OCI-LY7 (cell line): ENCODE measurements around the gene VCL. TPM values are rescaled to one million over a fixed set of nuclear protein-coding genes. Genes with fewer than 3 reads are reported as not detected.
"Not testable (repeated sequence)": the region's sequence is repeated elsewhere in the genome, so short reads cannot be mapped to it uniquely, and the experiment has no call there.

Source experiments
- BruUV-seq: library from RNA; stranded (reverse); fragments of 400-500 nt; replicated peaks from 2 replicates; lab custom pipeline; 2021; lab: Mats Ljungman, UMichigan
- CTCF ChIA-PET: fragments of 300-600 bp; sonication (Branson Sonifier 250); formaldehyde crosslinking; loops from one replicate; lab custom pipeline; 2022; ENCODE audit warnings: antibody characterized with exemption; ENCODE audit not compliant: unreplicated experiment; lab: Charles Lee
- POLR2A ChIA-PET: fragments of 300-600 bp; sonication (Branson Sonifier 250); formaldehyde crosslinking; loops from one replicate; lab custom pipeline; 2022; ENCODE audit warnings: antibody characterized with exemption; lab: Charles Lee
- DNase-seq: peaks from one replicate; pipeline ENCODE4 v3.0.0-alpha.2; 2015; ENCODE audit warnings: low spot score
- H2AFZ ChIP-seq: fragments of 200-600 bp; sonication (generic), shearing (Covaris generic); 2 replicates; pipeline ENCODE4 v1.6.1; 2014; ENCODE audit warnings: mild to moderate bottlenecking, antibody characterized with exemption, low read length, moderate library complexity
- H3K27ac ChIP-seq: fragments of 200-600 bp; sonication (generic); 2 replicates; pipeline ENCODE4 v1.5.1; 2014; ENCODE audit warnings: mixed run types, low read depth, mild to moderate bottlenecking, moderate library complexity, low read length, inconsistent platforms; ENCODE audit not compliant: poor library complexity, severe bottlenecking
- H3K36me3 ChIP-seq: fragments of 200-600 bp; sonication (generic); 2 replicates; pipeline ENCODE4 v1.6.1; 2014; ENCODE audit warnings: mild to moderate bottlenecking, antibody characterized with exemption, low read length, moderate library complexity, mixed read lengths; ENCODE audit not compliant: insufficient read depth
- H3K4me1 ChIP-seq: fragments of 200-600 bp; sonication (generic); 2 replicates; pipeline ENCODE4 v1.5.1; 2014; ENCODE audit warnings: mild to moderate bottlenecking, low read length; ENCODE audit not compliant: insufficient read depth, poor library complexity, severe bottlenecking
- H3K4me2 ChIP-seq: fragments of 200-600 bp; sonication (generic); 2 replicates; pipeline ENCODE4 v1.6.1; 2014; ENCODE audit warnings: mild to moderate bottlenecking, low read length
- H3K4me3 ChIP-seq: fragments of 200-600 bp; sonication (generic); 2 replicates; pipeline ENCODE4 v1.5.1; 2014; ENCODE audit warnings: mild to moderate bottlenecking, low read depth, low read length; ENCODE audit not compliant: poor library complexity, severe bottlenecking
- H3K79me2 ChIP-seq: fragments of 200-600 bp; sonication (generic); 2 replicates; pipeline ENCODE4 v1.6.1; 2016; ENCODE audit warnings: low read depth, mild to moderate bottlenecking, low read length, moderate library complexity, mixed read lengths; ENCODE audit not compliant: insufficient read depth
- H3K9me2 ChIP-seq: fragments of 200-600 bp; sonication (generic); 2 replicates; pipeline ENCODE4 v1.6.1; 2016; ENCODE audit warnings: mild to moderate bottlenecking, low read length, mixed read lengths; ENCODE audit not compliant: insufficient read depth
- H3K9me3 ChIP-seq: fragments of 200-600 bp; sonication (generic); 2 replicates; pipeline ENCODE4 v1.6.1; 2014; ENCODE audit warnings: mild to moderate bottlenecking, mixed run types, low read length, mixed read lengths
- H4K20me1 ChIP-seq: fragments of 200-600 bp; sonication (generic); 2 replicates; pipeline ENCODE4 v1.6.1; 2014; ENCODE audit warnings: mild to moderate bottlenecking, antibody characterized with exemption, low read length, moderate library complexity, mixed read lengths; ENCODE audit not compliant: insufficient read depth
- EZH2phosphoT487 ChIP-seq: fragments of 200-600 bp; sonication (generic); IDR thresholded peaks from 2 replicates; pipeline ENCODE4 v1.6.1; 2018; ENCODE audit warnings: low read depth, borderline replicate concordance, mild to moderate bottlenecking, mixed run types, antibody characterized with exemption, low read length, moderate library complexity, mixed read lengths
- intact Hi-C: fragments of 100-400 bp; cut with micrococcal nuclease; formaldehyde crosslinking; loops from one replicate; pipeline ENCODE4 v1.10.0; 2022; ENCODE audit not compliant: unreplicated experiment
- total RNA-seq, 2 experiments: library from RNA; depleted of rRNA in 1 of 2; stranded (reverse); fragments of >200 nt in 1 of 2; shearing (Covaris generic) in 1 of 2; gene quantifications; 2 replicates each; pipeline ENCODE4 v1.2.3, GENCODE V29; 2014 to 2022
- TF ChIP-seq, protein P1 (sequence below): fragments of 200-600 bp; sonication (generic); conservative IDR thresholded peaks from 2 replicates; pipeline ENCODE4 v1.5.1; 2014; ENCODE audit warnings: mild to moderate bottlenecking, antibody characterized with exemption, low read length, moderate library complexity, mixed read lengths

The VCL gene
- total RNA-seq, 2 experiments from 2014 or later: 19.1 to 55.5 TPM

DNA sequence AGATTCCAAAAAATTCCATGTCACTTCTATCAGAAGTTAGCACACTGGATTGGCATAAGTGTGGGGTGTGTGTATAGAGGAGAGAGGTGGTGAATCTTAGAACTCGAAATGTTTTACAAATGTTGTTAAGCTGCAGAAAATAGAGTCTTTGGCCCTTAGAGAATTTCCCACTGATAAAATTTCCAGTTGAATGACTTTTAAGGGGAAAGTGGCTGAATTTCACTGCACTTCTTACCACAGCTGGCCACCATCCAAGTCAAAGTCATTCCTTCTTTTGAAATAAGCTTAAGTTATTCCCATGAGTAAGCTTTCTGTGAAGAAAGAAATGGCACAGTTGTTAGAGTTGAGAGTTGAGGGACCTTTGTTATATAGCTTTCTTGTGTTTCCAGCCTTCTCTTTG, 13.9 kb downstream of the VCL start:
- intact Hi-C loops: loop anchor here (2.0 to 5.0 kb wide), 2 partner anchors 55 to 141 kb away; partner anchors contain the start of genes ADK and AP3M1
- H3K27ac ChIP-seq: peak overlapping the region; percentile 95
- no TSS peak for BruUV-seq
- H4K20me1 ChIP-seq: no peaks in the 10 kb centered on the region
- TF ChIP-seq, protein P1, sequence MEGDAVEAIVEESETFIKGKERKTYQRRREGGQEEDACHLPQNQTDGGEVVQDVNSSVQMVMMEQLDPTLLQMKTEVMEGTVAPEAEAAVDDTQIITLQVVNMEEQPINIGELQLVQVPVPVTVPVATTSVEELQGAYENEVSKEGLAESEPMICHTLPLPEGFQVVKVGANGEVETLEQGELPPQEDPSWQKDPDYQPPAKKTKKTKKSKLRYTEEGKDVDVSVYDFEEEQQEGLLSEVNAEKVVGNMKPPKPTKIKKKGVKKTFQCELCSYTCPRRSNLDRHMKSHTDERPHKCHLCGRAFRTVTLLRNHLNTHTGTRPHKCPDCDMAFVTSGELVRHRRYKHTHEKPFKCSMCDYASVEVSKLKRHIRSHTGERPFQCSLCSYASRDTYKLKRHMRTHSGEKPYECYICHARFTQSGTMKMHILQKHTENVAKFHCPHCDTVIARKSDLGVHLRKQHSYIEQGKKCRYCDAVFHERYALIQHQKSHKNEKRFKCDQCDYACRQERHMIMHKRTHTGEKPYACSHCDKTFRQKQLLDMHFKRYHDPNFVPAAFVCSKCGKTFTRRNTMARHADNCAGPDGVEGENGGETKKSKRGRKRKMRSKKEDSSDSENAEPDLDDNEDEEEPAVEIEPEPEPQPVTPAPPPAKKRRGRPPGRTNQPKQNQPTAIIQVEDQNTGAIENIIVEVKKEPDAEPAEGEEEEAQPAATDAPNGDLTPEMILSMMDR: no peak
- no peak for TF ChIP-seq EZH2phosphoT487
- H3K9me3 ChIP-seq: no peaks in the 10 kb centered on the region
- H3K4me2 ChIP-seq: peak overlapping the region; percentile 58
- no peak for DNase-seq
- peak overlapping the region; percentile 50 for H3K4me3 ChIP-seq
- no peaks in the 10 kb centered on the region for H3K9me2 ChIP-seq
- peaks cover 64% of the 10 kb centered on the region for H3K79me2 ChIP-seq
- ChIA-PET CTCF (interaction anchor here (0.8 to 1.0 kb wide), 2 partner anchors 12 to 14 kb away, joined by 3 to 4 read pairs; partner anchors contain the start of gene VCL), POLR2A (interaction anchor here (0.7 to 6.9 kb wide), 8 partner anchors 8 to 956 kb away, joined by 3 to 48 read pairs (median 4); partner anchors contain the start of gene VCL)
- no peaks in the 10 kb centered on the region for H3K36me3 ChIP-seq
- H2AFZ ChIP-seq: no peak overlapping the region; the same call in 1 of the 2 replicates
- peaks cover 83% of the 10 kb centered on the region for H3K4me1 ChIP-seq

- POLR2A ChIA-PET: interaction anchor here (0.7 to 6.9 kb wide), 8 partner anchors 8 to 1116 kb away, joined by 3 to 48 read pairs (median 4); partner anchors contain the start of gene VCL
- Histone ChIP-seq H3K9me3 (no peaks in the 10 kb centered on the region), H3K27ac (peak overlapping the region; percentile 95), H3K36me3 (no peaks in the 10 kb centered on the region), H4K20me1 (no peaks in the 10 kb centered on the region), H3K4me2 (peak overlapping the region; percentile 58), H3K9me2 (no peaks in the 10 kb centered on the region), H3K4me3 (peak overlapping the region; percentile 50), H2AFZ (no peak overlapping the region; the same call in 1 of the 2 replicates), H3K79me2 (peaks cover 59% of the 10 kb centered on the region), H3K4me1 (peaks cover 76% of the 10 kb centered on the region)
- BruUV-seq: no TSS peak
- no peak for TF ChIP-seq EZH2phosphoT487
- TF ChIP-seq, protein P1: no peak
- CTCF ChIA-PET: interaction anchor here (0.8 to 1.0 kb wide), 2 partner anchors 13 to 15 kb away, joined by 3 to 4 read pairs; partner anchors contain the start of gene VCL
- intact Hi-C loops: loop anchor here (5.0 kb wide), 1 partner anchor 140 kb away; the partner anchor contains the start of genes ADK and AP3M1
- peak; percentile 51 for DNase-seq
These were observed 14.6 kb downstream of the VCL start for GRCh38 chr10:74012480-74012879.

GRCh38 chr10:74013004-74013403, 15.1 kb downstream of the VCL start:
- Histone ChIP-seq H3K9me2 (no peaks in the 10 kb centered on the region), H4K20me1 (no peaks in the 10 kb centered on the region), H3K36me3 (no peaks in the 10 kb centered on the region), H3K4me1 (peaks cover 70% of the 10 kb centered on the region), H3K9me3 (no peaks in the 10 kb centered on the region), H3K79me2 (peaks cover 55% of the 10 kb centered on the region), H3K4me2 (peak overlapping the region; percentile 58), H3K4me3 (no peak overlapping the region), H3K27ac (peak overlapping the region; percentile 95), H2AFZ (no peak overlapping the region; the same call in 1 of the 2 replicates)
- no peak for DNase-seq
- CTCF ChIA-PET: no interaction called here
- BruUV-seq: TSS peak; percentile 9
- intact Hi-C loops: loop anchor here (5.0 kb wide), 1 partner anchor 139 kb away; the partner anchor contains the start of genes ADK and AP3M1
- POLR2A ChIA-PET: interaction anchor here (0.9 to 6.9 kb wide), 7 partner anchors 9 to 57 kb away, joined by 3 to 48 read pairs (median 5); partner anchors contain the start of gene VCL
- TF ChIP-seq, protein P1: no peak
- no peak for TF ChIP-seq EZH2phosphoT487

- DNase-seq, H2AFZ ChIP-seq, H3K4me3 ChIP-seq, CTCF ChIA-PET, H3K9me2 ChIP-seq, BruUV-seq, H3K36me3 ChIP-seq, H3K9me3 ChIP-seq, H4K20me1 ChIP-seq: not testable (repeated sequence)
- Histone ChIP-seq H3K79me2 (peaks cover 44% of the 10 kb centered on the region), H3K4me1 (peaks cover 55% of the 10 kb centered on the region), H3K27ac (peak overlapping the region; percentile 10), H3K4me2 (peak overlapping the region; percentile 58)
- POLR2A ChIA-PET: interaction anchor here (0.7 kb wide), 1 partner anchor 159 kb away, joined by 4 read pairs; no protein-coding TSS in a partner anchor
- intact Hi-C loops: loop anchor here (5.0 kb wide), 1 partner anchor 138 kb away; the partner anchor contains the start of genes ADK and AP3M1
These were observed 16.7 kb downstream of the VCL start for GRCh38 chr10:74014574-74014973.
